HUES6 (cell line): ENCODE results near the gene CACNA2D3.

Experiments used
- H3K27ac ChIP-seq: 2 replicates; pipeline ENCODE4 v1.7.0; 2013; ENCODE audit warnings: low read depth, mild to moderate bottlenecking, low read length, inconsistent platforms
- H3K27me3 ChIP-seq: 2 replicates; pipeline ENCODE4 v1.6.1; 2013; ENCODE audit warnings: low read length; ENCODE audit not compliant: control insufficient read depth, insufficient read depth
- H3K36me3 ChIP-seq: 2 replicates; pipeline ENCODE4 v1.6.1; 2013; ENCODE audit warnings: low read length; ENCODE audit not compliant: control insufficient read depth, insufficient read depth
- H3K4me1 ChIP-seq: 2 replicates; pipeline ENCODE4 v1.6.1; 2013; ENCODE audit warnings: low read length; ENCODE audit not compliant: control insufficient read depth, insufficient read depth
- H3K4me3 ChIP-seq: 2 replicates; pipeline ENCODE4 v1.5.1; 2013; ENCODE audit warnings: low read depth, low read length
- H3K9ac ChIP-seq: one replicate; pipeline ENCODE4 v1.6.1; 2013; ENCODE audit warnings: mild to moderate bottlenecking, low read length
- H3K9me3 ChIP-seq: 2 replicates; pipeline ENCODE4 v1.6.1; 2013; ENCODE audit warnings: low read depth, low read length; ENCODE audit not compliant: control insufficient read depth, insufficient read depth

Gene CACNA2D3

DNA sequence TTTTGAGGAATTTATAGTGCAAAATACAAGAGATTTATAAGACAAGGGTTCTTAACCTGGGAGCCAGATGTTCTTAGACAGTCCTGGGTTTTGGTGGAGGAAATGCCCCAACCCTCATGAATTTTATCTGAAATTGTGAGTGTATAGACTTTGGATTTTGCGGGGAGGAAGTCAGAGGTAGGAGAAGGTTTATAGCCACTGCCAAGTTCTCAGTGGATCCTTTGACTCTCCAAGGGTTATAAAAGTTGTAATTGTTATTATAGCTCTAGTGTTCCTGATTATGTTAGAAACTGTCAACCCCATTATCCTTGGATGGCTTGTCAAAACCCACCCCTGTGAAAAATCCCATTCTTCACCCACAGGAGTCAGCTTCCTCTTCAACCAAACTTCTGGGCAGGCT is 621.9 kb downstream of the CACNA2D3 start:
- Histone ChIP-seq H3K36me3 (no peaks in the 10 kb centered on the region), H3K27me3 (no peaks in the 10 kb centered on the region), H3K4me3 (no peak overlapping the region), H3K27ac (no peak overlapping the region), H3K9ac (no peak overlapping the region), H3K9me3 (no peaks in the 10 kb centered on the region), H3K4me1 (no peaks in the 10 kb centered on the region)

DNA sequence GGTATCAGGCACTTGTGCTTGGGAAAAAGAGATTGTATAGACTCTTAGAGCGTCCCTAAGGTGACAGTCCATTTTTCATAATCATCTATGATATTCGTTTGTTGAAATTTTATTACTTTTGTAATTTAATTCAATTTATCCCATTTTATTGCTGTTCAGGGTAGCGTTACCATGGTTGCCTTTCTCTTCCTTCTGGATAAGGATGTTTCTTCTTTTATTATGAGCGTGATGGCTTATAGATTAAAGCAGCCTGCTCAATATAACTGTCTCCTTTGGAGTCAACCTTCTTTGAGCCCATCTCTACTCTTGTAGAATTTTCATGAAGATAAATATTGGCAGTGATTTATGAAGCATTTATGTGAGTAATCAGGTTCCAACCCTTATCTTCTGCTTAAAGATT is 623.5 kb downstream of the CACNA2D3 start:
- H3K36me3 ChIP-seq = no peaks in the 10 kb centered on the region
- no peaks in the 10 kb centered on the region for H3K4me1 ChIP-seq
- no peak overlapping the region for H3K4me3 ChIP-seq
- no peak overlapping the region for H3K27ac ChIP-seq
- no peaks in the 10 kb centered on the region for H3K27me3 ChIP-seq
- H3K9me3 ChIP-seq = no peaks in the 10 kb centered on the region
- H3K9ac ChIP-seq = no peak overlapping the region

- H3K9ac ChIP-seq = no peak overlapping the region
- H3K4me3 ChIP-seq = no peak overlapping the region
- no peaks in the 10 kb centered on the region for H3K4me1 ChIP-seq
- H3K27me3 ChIP-seq = no peaks in the 10 kb centered on the region
- no peaks in the 10 kb centered on the region for H3K9me3 ChIP-seq
- H3K27ac ChIP-seq = no peak overlapping the region
- no peaks in the 10 kb centered on the region for H3K36me3 ChIP-seq
These were observed 624.4 kb downstream of the CACNA2D3 start for GRCh38 chr3:54746722-54747121.

GRCh38 chr3:54755756-54756155 is 633.4 kb downstream of the CACNA2D3 start:
- Histone ChIP-seq H3K9ac (no peak overlapping the region), H3K27ac (no peak overlapping the region), H3K36me3 (no peaks in the 10 kb centered on the region), H3K27me3 (no peaks in the 10 kb centered on the region), H3K9me3 (no peaks in the 10 kb centered on the region), H3K4me1 (peaks cover 8% of the 10 kb centered on the region; the same call in 1 of the 2 replicates), H3K4me3 (no peak overlapping the region)

GRCh38 chr3:54756330-54756731 is 634.0 kb downstream of the CACNA2D3 start:
- Histone ChIP-seq H3K27me3 (no peaks in the 10 kb centered on the region), H3K36me3 (no peaks in the 10 kb centered on the region), H3K9ac (no peak overlapping the region), H3K27ac (no peak overlapping the region), H3K4me1 (peaks cover 8% of the 10 kb centered on the region; the same call in 1 of the 2 replicates), H3K4me3 (no peak overlapping the region), H3K9me3 (no peaks in the 10 kb centered on the region)

- no peaks in the 10 kb centered on the region for H3K9me3 ChIP-seq
- no peak overlapping the region for H3K27ac ChIP-seq
- H3K4me3 ChIP-seq = no peak overlapping the region
- H3K36me3 ChIP-seq = no peaks in the 10 kb centered on the region
- peaks cover 8% of the 10 kb centered on the region; the same call in 1 of the 2 replicates for H3K4me1 ChIP-seq
- no peaks in the 10 kb centered on the region for H3K27me3 ChIP-seq
- no peak overlapping the region for H3K9ac ChIP-seq
These were observed 636.1 kb downstream of the CACNA2D3 start for GRCh38 chr3:54758461-54758860.

- Histone ChIP-seq H3K4me3 (no peak overlapping the region), H3K9me3 (no peaks in the 10 kb centered on the region), H3K9ac (no peak overlapping the region), H3K4me1 (peaks cover 8% of the 10 kb centered on the region; the same call in 1 of the 2 replicates), H3K36me3 (no peaks in the 10 kb centered on the region), H3K27me3 (no peaks in the 10 kb centered on the region), H3K27ac (no peak overlapping the region)
These were observed 636.8 kb downstream of the CACNA2D3 start for GRCh38 chr3:54759166-54759565.

DNA sequence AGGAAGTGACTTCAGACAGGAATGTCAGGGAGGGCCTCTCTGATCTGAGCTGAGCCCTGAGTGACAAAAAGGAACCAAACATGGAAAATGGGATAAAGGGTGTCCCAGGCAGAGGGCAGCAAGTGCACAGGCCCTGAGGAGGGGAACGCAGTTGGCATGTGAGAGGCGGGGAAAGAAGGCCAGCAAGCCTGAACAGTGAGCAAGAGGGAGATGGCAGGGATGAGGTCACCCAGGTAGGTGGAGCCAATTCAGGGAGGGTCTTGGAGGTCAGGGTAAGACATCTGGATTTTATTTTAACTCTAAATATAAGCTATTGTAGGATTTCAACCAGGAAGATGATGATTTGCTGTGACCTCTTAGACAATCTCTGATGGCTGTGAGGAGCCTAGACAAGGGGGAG is 637.8 kb downstream of the CACNA2D3 start:
- Histone ChIP-seq H3K4me3 (no peak overlapping the region), H3K4me1 (peaks cover 8% of the 10 kb centered on the region; the same call in 1 of the 2 replicates), H3K27ac (no peak overlapping the region), H3K9me3 (no peaks in the 10 kb centered on the region), H3K9ac (no peak overlapping the region), H3K36me3 (no peaks in the 10 kb centered on the region), H3K27me3 (no peaks in the 10 kb centered on the region)

GRCh38 chr3:54761637-54762036 is 639.3 kb downstream of the CACNA2D3 start:
- Histone ChIP-seq H3K9me3 (no peaks in the 10 kb centered on the region), H3K4me1 (peaks cover 8% of the 10 kb centered on the region; the same call in 1 of the 2 replicates), H3K9ac (no peak overlapping the region), H3K36me3 (no peaks in the 10 kb centered on the region), H3K27ac (no peak overlapping the region), H3K4me3 (no peak overlapping the region), H3K27me3 (no peaks in the 10 kb centered on the region)

GRCh38 chr3:54764911-54765310 is 642.6 kb downstream of the CACNA2D3 start:
- no peaks in the 10 kb centered on the region for H3K9me3 ChIP-seq
- no peak overlapping the region for H3K27ac ChIP-seq
- no peak overlapping the region for H3K4me3 ChIP-seq
- no peak overlapping the region for H3K9ac ChIP-seq
- H3K36me3 ChIP-seq = no peaks in the 10 kb centered on the region
- peaks cover 3% of the 10 kb centered on the region; the same call in 1 of the 2 replicates for H3K4me1 ChIP-seq
- H3K27me3 ChIP-seq = no peaks in the 10 kb centered on the region

- H3K9ac ChIP-seq = no peak overlapping the region
- no peaks in the 10 kb centered on the region for H3K9me3 ChIP-seq
- H3K27ac ChIP-seq = no peak overlapping the region
- H3K4me1 ChIP-seq = peaks cover 10% of the 10 kb centered on the region; the same call in 1 of the 2 replicates
- no peaks in the 10 kb centered on the region for H3K27me3 ChIP-seq
- no peak overlapping the region for H3K4me3 ChIP-seq
- H3K36me3 ChIP-seq = no peaks in the 10 kb centered on the region
These were observed 648.7 kb downstream of the CACNA2D3 start for GRCh38 chr3:54771050-54771449.

DNA sequence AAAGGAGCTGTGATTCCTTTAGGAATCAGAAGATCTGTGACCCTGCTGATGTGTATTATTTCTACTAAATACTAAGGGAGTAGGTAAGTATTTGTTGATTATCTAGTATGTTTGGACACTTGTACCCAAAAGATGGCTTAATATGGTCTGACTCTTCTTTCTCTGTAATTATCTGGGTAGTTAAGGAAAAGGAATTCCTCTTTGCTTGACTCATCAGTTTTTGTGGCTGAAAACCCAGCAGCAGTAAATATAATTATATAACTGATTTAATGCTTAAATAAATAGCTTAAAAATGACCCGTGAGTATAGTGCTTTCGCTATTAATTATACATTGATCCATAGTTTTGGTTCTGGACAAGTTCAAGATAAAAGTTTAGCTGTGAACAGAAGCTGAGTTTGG is 649.7 kb downstream of the CACNA2D3 start:
- H3K9me3 ChIP-seq = no peaks in the 10 kb centered on the region
- H3K36me3 ChIP-seq = no peaks in the 10 kb centered on the region
- H3K27me3 ChIP-seq = no peaks in the 10 kb centered on the region
- H3K4me3 ChIP-seq = no peak overlapping the region
- peaks cover 10% of the 10 kb centered on the region; the same call in 1 of the 2 replicates for H3K4me1 ChIP-seq
- H3K9ac ChIP-seq = no peak overlapping the region
- no peak overlapping the region for H3K27ac ChIP-seq
